Stimulated activated CD4-positive, alpha-beta T cell treated with anti-CD3 and anti-CD28 coated beads, Interleukin-1b, Interleukin-23, amount 100 ng/mL, for 48 hours (primary cell): ENCODE data around the gene INHBC.
A peak's percentile ranks its signal among the peaks of the same experiment; 100 is the strongest.
"Not testable (repeated sequence)": the region's sequence is repeated elsewhere in the genome, so short reads cannot be mapped to it uniquely, and the experiment has no call there.

ENCODE experiments used
- DNase-seq: peaks from one replicate; pipeline ENCODE4 v3.0.0-alpha.2; 2020

INHBC gene

GRCh38 chr12:57429473-57430111 lies 5.0 kb upstream of the INHBC start:
- DNase-seq = no peak

DNA sequence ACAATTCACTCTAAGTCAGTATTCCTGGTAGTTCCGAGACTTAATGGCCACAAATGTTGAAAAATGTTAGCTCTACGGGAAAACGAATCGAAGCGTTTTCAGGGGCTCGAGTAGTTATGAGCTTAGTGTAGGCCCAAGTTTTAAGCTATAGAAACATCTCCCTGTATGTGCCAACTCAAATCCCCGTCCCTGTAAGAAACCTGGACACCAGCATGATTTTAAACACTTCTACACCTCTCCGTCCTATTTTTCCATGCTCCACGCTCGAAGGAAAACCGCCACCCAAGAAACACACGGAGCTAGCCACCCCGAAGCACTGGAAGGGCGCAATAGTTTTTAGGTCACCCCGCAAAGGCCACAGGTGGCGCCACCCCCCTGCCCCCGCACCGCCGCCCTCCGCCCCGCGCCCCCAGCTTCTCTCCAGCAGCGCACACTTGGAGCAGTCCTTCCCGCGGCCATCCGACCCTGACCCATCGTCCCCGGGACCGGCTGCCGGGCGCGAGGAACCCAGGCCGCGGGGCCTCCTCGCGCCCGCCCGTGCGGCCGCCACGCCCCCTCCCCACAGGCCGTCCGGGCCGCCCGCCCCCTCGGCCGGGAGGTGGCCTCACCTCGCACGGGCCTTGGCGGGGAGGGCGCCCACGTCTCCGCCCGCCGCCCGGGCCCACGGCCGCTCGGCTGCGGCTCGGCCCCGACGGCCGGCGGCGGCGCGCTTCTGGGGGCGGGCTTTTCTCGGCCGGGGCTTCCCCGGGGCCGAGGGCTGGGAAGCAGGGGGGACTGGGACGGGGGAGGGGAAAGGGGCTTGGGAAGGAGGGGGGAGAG lies 4.3 kb upstream of the INHBC start:
- DNase-seq = no peak

GRCh38 chr12:57430931-57431566 lies 3.5 kb upstream of the INHBC start, which contains the start of gene R3HDM2:
R3HDM2 (minus strand) TSS chr12:57431043; CDS start chr12:57310428, 120,615 bp downstream.
- peak; percentile 96 for DNase-seq

- DNase-seq = no peak
Observed at GRCh38 chr12:57431654-57432188, 2.9 kb upstream of the INHBC start.

- no peak for DNase-seq
Observed at GRCh38 chr12:57433370-57433769, 1.2 kb upstream of the INHBC start.

- no peak for DNase-seq
Observed at GRCh38 chr12:57435293-57435692, 709 bp downstream of the INHBC start.

- no peak for DNase-seq
Observed at GRCh38 chr12:57438400-57438799, 3.8 kb downstream of the INHBC start.

DNA sequence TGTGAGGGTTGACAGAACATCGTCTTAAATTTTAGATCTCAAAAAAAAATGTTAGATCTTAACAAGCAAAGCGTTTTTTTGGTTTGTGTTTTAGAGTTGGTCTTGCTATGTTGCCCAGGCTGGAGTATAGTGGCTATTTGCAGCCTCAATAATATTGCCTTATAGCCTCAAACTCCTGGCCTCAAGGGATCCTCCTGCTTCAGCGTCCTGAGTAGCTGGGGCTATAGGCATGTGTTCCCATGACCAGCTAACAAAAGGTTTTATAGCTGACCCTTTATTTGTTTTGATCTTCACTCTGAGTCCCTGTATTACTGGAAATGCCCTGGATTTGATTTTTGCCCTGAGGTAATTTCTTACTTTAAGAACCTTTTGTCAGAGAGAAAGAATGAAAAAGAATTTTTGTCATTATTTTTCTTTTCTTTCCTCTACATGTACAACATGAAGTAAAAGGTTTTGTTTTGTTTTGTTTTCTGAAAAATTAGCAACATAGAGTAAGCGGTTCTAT lies 5.2 kb downstream of the INHBC start:
- no peak for DNase-seq

- DNase-seq = not testable (repeated sequence)
Observed at GRCh38 chr12:57441393-57441792, 6.8 kb downstream of the INHBC start.

DNA sequence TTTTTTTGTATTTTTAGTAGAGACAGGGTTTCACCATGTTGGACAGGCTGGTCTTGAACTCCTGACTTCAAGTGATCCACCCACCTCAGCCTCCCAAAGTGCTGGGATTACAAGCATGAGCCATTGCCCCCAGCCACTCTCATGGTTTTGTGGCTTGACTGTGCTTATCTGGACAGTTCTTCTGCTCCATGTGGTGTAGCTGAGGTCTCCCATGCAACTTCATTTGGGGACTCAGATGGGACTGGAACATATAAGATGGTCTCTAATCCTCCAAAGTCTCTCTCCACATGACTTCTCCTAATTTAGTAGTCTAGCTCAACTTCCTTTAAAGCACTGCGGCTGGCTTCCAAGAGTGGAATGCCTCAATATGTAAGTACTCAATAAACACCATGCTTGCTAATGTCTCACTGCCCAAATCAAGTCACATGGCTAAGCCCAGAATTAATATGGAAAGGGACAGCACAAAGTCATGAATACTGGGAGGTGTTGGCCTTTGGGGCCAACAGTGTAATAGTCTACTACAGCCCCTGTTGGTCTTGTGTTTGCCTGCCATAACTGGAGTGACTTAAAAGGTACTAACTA lies 7.4 kb downstream of the INHBC start:
- no peak for DNase-seq

- not testable (repeated sequence) for DNase-seq
Observed at GRCh38 chr12:57444337-57444736, 9.8 kb downstream of the INHBC start.

GRCh38 chr12:57444744-57445143 lies 10.2 kb downstream of the INHBC start:
- DNase-seq = no peak

DNA sequence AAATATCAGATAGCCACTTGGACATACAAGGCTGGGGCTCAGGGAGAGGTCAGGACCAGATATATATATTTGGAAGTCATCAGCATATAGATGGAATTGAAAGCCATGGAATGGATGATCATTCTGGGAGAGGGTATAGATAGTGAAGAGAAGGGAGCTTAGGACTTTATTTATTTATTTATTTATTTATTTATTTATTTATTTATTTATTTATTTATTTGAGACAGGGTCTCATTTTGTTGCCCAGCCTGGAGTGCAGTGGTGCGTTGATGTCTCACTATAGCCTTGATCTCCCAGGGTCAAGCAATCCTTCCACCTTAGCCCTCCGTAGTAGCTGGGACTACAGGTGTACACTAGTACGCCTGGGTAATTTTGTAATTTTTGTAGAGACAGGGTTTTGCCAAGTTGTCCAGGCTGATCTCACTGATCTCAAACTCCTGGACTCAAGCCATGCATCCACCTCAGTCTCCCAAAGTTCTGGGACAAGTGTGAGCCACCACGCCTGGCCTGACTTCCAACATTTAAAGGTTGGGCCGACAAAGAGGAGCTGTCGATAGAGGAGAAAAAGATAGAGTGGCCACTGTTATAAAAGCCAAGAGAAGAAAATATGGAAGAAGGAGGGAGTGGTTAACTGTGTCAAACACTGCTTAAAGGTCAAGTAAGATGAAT lies 11.8 kb downstream of the INHBC start:
- DNase-seq = no peak

DNA sequence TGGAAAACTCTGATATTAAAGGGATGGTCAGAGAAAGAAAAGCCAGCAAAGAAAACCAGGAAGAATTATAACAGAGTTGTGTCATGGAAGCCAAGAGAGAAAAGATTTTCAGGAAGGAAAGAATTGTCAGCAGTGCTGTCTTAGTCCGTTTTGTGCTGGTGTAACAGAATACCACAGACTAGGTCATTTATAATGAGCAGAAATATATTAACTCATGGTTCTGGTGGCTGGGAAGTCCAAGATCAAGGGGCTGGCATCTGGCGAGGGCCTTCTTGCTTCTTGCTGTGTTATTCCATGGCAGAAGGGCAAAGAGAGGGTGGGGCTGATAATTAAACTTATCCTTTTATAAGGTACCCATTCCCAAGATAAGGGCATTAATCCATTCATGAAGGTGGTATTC lies 14.1 kb downstream of the INHBC start:
- no peak for DNase-seq

DNA sequence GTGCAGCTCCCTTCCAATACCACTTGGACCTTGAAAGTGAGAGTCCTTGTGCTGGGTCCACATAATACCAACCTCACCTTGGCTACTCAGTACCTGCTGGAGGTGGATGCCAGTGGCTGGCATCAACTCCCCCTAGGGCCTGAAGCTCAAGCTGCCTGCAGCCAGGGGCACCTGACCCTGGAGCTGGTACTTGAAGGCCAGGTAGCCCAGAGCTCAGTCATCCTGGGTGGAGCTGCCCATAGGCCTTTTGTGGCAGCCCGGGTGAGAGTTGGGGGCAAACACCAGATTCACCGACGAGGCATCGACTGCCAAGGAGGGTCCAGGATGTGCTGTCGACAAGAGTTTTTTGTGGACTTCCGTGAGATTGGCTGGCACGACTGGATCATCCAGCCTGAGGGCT lies 14.8 kb downstream of the INHBC start:
- DNase-seq = no peak

- DNase-seq = no peak
Observed at GRCh38 chr12:57450057-57450456, 15.5 kb downstream of the INHBC start.

GRCh38 chr12:57451233-57451778 lies 16.7 kb downstream of the INHBC start:
- no peak for DNase-seq

DNA sequence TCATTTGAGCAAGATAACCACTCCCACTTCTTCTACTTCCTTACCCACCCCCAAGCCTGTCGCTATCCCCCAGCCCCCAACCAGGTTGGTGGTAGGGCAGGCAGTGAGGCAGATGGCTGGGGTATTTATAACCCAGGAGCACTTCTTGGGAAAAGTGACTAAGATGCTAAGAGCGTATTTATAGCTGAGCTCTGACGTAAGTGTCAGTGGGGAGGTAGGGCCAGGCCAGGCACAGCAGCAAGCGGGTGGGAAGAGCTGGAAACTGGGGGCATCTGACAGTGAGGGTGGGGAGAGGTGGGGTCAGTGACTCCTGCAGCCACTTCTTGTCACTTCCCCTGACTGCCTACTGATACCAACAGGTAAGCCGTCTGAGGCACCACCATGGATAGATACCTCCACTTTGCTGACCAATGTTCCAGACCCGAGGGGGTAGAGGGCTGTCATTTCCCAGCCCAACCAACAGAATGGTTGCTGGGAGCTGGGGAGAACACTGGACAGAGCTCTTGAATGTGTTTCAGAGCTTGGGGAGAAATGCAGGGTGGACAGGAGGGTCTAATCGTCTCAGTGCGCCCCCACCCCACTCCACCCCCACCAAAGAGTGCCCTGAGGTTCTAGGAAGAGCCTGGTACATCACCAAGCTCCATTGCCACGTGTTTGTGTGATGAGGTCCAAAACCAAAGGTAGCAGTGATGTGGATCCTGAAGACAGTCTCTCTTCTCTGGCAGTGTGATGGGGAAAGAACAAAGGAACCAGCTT lies 17.8 kb downstream of the INHBC start:
- peak; percentile 57 for DNase-seq

- DNase-seq = peak; percentile 55
Observed at GRCh38 chr12:57452937-57453509, 18.4 kb downstream of the INHBC start.

DNA sequence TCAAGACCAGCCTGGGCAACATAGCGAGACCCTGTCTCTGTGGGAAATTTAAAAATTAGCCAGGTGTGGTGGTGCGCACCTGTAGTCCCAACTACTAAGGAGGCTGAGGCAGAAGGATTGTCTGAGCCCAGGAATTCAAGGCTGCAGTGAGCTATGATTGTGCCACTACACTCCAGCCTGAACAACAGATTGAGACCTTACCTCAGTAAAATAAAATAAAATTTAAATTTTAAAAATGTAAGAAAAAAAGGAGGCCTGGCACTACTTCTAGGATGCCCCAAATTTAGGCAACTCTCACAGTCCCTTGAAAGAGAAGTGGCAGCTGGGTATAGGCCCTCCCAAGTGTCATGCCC lies 19.6 kb downstream of the INHBC start:
- no peak for DNase-seq
